Prostate gland (tissue), 2 donors: ENCODE results near the gene AQP12B. TPM values are rescaled to one million over a fixed set of nuclear protein-coding genes. Genes with fewer than 3 reads are reported as not detected.

ENCODE experiments used
- DNase-seq: peaks from one replicate; pipeline ENCODE4 v3.0.0-alpha.2; 2019; ENCODE audit warnings: low spot score
- H3K27ac ChIP-seq, 2 donors: fragments of 200-600 bp; sonication (generic); 2 replicates each; pipeline ENCODE4 v1.5.1; 2017 to 2019
- H3K27me3 ChIP-seq: fragments of 200-600 bp; sonication (generic); replicated peaks from 2 replicates; pipeline ENCODE4 v1.5.1; 2019; ENCODE audit not compliant: insufficient read depth
- H3K36me3 ChIP-seq, 2 donors: fragments of 200-600 bp; sonication (generic); 1 replicate in 1 of 2; 2 replicates in 1 of 2; pipeline versions ENCODE4 v1.5.1 to v1.8.1; 2017 to 2019
- H3K4me1 ChIP-seq: fragments of 200-600 bp; sonication (generic); replicated peaks from 2 replicates; pipeline ENCODE4 v1.5.1; 2019
- H3K4me3 ChIP-seq, 2 donors: fragments of 200-600 bp; sonication (generic); 2 replicates each; pipeline ENCODE4 v1.5.1; 2017 to 2019
- H3K9me3 ChIP-seq: fragments of 200-600 bp; sonication (generic); 2 replicates; pipeline ENCODE4 v1.5.1; 2017
- CTCF ChIP-seq, 4 experiments: fragments of 200-600 bp in 2 of 4; fragments of 450-650 bp in 2 of 4; sonication (generic) in 2 of 4; IDR thresholded peaks; 1 replicate in 3 of 4; 2 replicates in 1 of 4; pipeline ENCODE4 v1.5.1; 2016 to 2019; ENCODE audit warnings: antibody characterized with exemption in 4 of 4, mild to moderate bottlenecking in 2 of 4, moderate library complexity in 2 of 4
- POLR2A ChIP-seq: fragments of 450-650 bp; IDR thresholded peaks from one replicate; pipeline ENCODE4 v1.6.1; 2016; ENCODE audit warnings: antibody characterized with exemption, mild to moderate bottlenecking
- POLR2AphosphoS5 ChIP-seq: sonication (generic); formaldehyde crosslinking; IDR thresholded peaks from one replicate; pipeline ENCODE4 v1.6.1; 2017; ENCODE audit warnings: antibody characterized with exemption
- WGBS: methylation state at CpG from one replicate; pipeline ENCODE4 v1.1.5; 2018; 5-methylcytosine and 5-hydroxymethylcytosine counted together
- intact Hi-C: fragments of 100-400 bp; cut with DNase I; formaldehyde crosslinking; loops from one replicate; pipeline ENCODE4 v1.14.2; 2022
- total RNA-seq, 2 donors: library from RNA; depleted of rRNA; stranded (reverse); fragments of >200 nt; gene quantifications; one replicate each; pipeline ENCODE4 v1.1.0, GENCODE V29; 2016

Gene AQP12B
- total RNA-seq, 2 donors from 2014 or later, result not detected

- no peaks in the 10 kb centered on the region for H3K36me3 ChIP-seq
- DNase-seq, result no peak
- H3K9me3 ChIP-seq, result no peaks in the 10 kb centered on the region
- H3K27me3 ChIP-seq, result peaks cover 4% of the 10 kb centered on the region
- H3K4me3 ChIP-seq, result no peak overlapping the region
- no peak for TF ChIP-seq POLR2AphosphoS5
- WGBS, result 84% methylated on average over 32 of the region's 36 CpGs
- no peak overlapping the region for H3K27ac ChIP-seq
- intact Hi-C loops, result no loop called here
- no peaks in the 10 kb centered on the region for H3K4me1 ChIP-seq
Observed at GRCh38 chr2:240642061-240642805, 40.5 kb downstream of the AQP12B start.

- Histone ChIP-seq H3K27me3 (peaks cover 4% of the 10 kb centered on the region), H3K27ac (no peak overlapping the region)
- TF ChIP-seq CTCF (IDR thresholded peaks at IDR 0.05), result peak in 2 of 4 experiments; percentile 27 to 47
- TF ChIP-seq POLR2AphosphoS5, result no peak
Observed at GRCh38 chr2:240640939-240641338, 41.7 kb downstream of the AQP12B start.

GRCh38 chr2:240639566-240639965 is 43.1 kb downstream of the AQP12B start:
- WGBS, result 82% methylated on average over 18 of the region's 18 CpGs
- no peak overlapping the region for H3K27ac ChIP-seq
- H3K9me3 ChIP-seq, result no peaks in the 10 kb centered on the region
- no peak for TF ChIP-seq POLR2AphosphoS5
- TF ChIP-seq CTCF (IDR thresholded peaks at IDR 0.05), result no peak
- no peak for TF ChIP-seq POLR2A
- H3K4me3 ChIP-seq, result no peak overlapping the region
- no peaks in the 10 kb centered on the region for H3K4me1 ChIP-seq
- intact Hi-C loops, result no loop called here
- no peaks in the 10 kb centered on the region for H3K27me3 ChIP-seq
- no peaks in the 10 kb centered on the region for H3K36me3 ChIP-seq
- no peak for DNase-seq

More at GRCh38 chr2:240640939-240641338, 41.7 kb downstream of the AQP12B start:
- intact Hi-C loops, result no loop called here
- no peaks in the 10 kb centered on the region for H3K9me3 ChIP-seq
- H3K36me3 ChIP-seq, result no peaks in the 10 kb centered on the region
- H3K4me3 ChIP-seq, result no peak overlapping the region
- H3K4me1 ChIP-seq, result no peaks in the 10 kb centered on the region
- no peak for DNase-seq
- WGBS, result 21% methylated on average over 16 of the region's 16 CpGs

DNA sequence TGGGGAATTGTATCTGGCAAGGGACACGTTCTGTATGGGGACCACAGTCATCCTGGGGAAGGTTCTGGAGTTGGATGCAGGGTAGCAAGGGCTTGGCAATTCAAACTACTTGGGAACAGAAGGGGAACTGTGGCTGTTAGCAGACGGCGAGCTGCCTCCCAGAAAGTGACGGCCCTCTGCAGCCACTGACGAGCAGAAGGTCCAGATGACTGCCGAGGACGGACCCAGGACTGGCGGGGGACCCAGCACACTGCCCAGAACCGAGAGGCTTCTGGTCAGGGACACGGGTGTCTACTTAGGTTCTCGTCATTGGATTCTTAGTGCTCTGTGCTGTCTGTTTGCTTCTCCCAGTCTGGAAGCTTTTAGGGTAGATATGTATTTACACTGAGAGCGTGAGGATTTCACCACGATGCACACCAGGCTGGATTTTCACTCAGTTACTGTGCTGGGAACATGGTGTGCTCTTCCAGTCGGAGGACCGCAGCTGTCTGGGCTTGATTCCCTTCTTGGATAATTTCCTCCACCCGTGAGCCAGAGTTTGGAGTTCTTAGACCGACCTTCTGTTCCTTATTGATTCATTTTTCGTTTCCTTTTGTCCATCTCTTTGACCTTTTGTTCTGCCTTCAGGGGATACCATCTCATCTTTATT is 44.0 kb downstream of the AQP12B start:
- Histone ChIP-seq H3K4me3 (no peak overlapping the region), H3K9me3 (no peaks in the 10 kb centered on the region), H3K4me1 (no peaks in the 10 kb centered on the region), H3K27me3 (no peaks in the 10 kb centered on the region), H3K27ac (peak overlapping the region in 1 of 2 donors; percentile 5), H3K36me3 (no peaks in the 10 kb centered on the region)
- intact Hi-C loops, result no loop called here
- 42% methylated on average over 18 of the region's 18 CpGs for WGBS
- DNase-seq, result no peak
- TF ChIP-seq POLR2A (no peak), POLR2AphosphoS5 (peak; percentile 54)

DNA sequence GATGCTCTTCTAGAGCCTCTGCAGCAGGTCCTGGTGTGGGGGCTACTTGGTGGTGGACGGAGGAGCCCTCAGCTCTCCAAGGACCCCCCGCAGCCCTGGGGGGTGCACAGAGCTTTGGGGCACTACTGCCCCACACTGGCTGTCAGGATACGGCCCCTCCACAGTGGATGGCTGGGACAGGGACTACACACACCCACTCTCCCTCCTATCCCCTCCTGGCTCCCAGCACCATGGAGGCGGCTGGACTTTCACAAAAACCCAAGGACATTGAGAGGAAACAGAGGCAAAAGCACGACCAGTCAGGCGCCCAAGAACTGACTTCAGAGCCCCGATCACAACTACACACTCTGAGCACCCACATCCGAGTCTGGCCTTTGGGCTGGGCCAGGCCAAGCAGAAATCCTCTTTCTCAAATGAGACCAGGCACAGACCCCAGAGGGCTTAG is 44.8 kb downstream of the AQP12B start:
- no peak for DNase-seq
- WGBS, result 87% methylated on average over 8 of the region's 8 CpGs
- peak overlapping the region in 1 of 2 donors; percentile 5 for H3K27ac ChIP-seq
- H3K36me3 ChIP-seq, result no peaks in the 10 kb centered on the region
- H3K4me3 ChIP-seq, result no peak overlapping the region
- no peaks in the 10 kb centered on the region for H3K9me3 ChIP-seq
- no peaks in the 10 kb centered on the region for H3K27me3 ChIP-seq
- TF ChIP-seq POLR2A (no peak), CTCF (IDR thresholded peaks at IDR 0.05) (no peak), POLR2AphosphoS5 (no peak)
- intact Hi-C loops, result no loop called here
- no peaks in the 10 kb centered on the region for H3K4me1 ChIP-seq
